ENCODE results near the gene SCAMP2. TPM values are rescaled to one million over a fixed set of nuclear protein-coding genes. Genes with fewer than 3 reads are reported as not detected.

SCAMP2 gene
- total and polyA plus RNA-seq, 8 donors: 21.4 to 49.0 (median 33.8) TPM

DNA sequence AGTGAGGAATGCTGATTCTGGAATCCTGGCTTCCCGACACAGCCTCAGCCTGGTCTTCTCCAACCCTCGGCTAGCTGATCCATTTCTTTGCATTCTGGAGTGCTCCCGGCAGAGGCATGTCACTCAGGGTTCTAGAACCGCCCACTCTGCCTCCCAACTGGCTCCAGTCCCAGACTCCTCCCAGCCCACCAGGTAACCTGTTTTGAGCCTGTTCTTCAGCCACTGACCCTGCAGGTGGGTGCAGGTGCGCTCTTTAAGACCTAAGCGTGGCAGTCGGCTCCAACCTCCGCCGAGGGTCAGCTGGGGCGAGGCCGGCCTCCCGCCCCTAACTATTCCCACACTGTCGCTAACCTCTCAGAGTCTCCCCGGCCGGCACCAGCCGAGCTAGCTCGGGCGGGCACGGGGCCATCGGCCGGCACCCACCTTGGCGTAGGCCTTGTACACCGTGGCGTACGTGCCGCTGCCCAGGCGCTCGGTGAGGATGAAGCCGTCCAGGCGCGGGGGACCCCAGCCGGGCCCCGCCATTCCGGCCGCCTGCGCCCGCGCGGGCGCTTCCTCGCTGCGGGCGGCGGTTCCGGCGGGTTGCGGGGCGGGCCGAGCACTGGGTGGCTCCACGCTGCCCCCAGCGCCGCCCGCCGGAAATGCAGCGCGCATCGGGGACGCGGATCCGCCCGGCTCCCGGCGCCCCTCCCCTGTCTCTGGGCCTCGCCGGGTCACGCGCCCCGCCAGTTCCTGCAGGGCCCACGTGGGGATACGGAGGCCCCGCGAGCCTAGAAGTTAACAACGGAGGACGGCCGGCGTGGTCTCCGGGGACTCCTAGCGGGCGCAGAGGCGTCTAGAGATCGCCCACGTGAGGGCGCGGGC is 30.4 kb downstream of the SCAMP2 start, which contains the start of gene ULK3:
TSS of gene ULK3 (minus strand) at position 576 of the 864 bp plus-strand sequence. CDS start at position 525, 51 bp downstream.
- ATAC-seq (peak; percentile 93 to 95 (median 94)), DNase-seq (peak; percentile 86 to 96 (median 91)), FAIRE-seq (no peak)
- Histone ChIP-seq H3K4me3 (peak within 1 kb of the TSS; percentile 88 to 98 (median 96)), H3K27ac (peak within 1 kb of the TSS; percentile 76 to 82 (median 78)), H3K4me1 (peaks cover 4 to 6% (median 5%) of the 10 kb centered on the region in 3 donors), H3K36me3 (peaks cover 0 to 6% (median 0%) of the 10 kb centered on the region in 3 donors), H3K27me3 (no peaks in the 10 kb centered on the region), H3K9me3 (no peaks in the 10 kb centered on the region)
- intact Hi-C loops (cut with DNase I): no loop called here
- WGBS, 2 donors: 0 to 1% methylated on average over 55 to 84 of the region's 84 CpGs
- TF ChIP-seq, protein P1, sequence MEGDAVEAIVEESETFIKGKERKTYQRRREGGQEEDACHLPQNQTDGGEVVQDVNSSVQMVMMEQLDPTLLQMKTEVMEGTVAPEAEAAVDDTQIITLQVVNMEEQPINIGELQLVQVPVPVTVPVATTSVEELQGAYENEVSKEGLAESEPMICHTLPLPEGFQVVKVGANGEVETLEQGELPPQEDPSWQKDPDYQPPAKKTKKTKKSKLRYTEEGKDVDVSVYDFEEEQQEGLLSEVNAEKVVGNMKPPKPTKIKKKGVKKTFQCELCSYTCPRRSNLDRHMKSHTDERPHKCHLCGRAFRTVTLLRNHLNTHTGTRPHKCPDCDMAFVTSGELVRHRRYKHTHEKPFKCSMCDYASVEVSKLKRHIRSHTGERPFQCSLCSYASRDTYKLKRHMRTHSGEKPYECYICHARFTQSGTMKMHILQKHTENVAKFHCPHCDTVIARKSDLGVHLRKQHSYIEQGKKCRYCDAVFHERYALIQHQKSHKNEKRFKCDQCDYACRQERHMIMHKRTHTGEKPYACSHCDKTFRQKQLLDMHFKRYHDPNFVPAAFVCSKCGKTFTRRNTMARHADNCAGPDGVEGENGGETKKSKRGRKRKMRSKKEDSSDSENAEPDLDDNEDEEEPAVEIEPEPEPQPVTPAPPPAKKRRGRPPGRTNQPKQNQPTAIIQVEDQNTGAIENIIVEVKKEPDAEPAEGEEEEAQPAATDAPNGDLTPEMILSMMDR (IDR thresholded peaks at IDR 0.05): peak; percentile 79 to 89 (median 84)

DNA sequence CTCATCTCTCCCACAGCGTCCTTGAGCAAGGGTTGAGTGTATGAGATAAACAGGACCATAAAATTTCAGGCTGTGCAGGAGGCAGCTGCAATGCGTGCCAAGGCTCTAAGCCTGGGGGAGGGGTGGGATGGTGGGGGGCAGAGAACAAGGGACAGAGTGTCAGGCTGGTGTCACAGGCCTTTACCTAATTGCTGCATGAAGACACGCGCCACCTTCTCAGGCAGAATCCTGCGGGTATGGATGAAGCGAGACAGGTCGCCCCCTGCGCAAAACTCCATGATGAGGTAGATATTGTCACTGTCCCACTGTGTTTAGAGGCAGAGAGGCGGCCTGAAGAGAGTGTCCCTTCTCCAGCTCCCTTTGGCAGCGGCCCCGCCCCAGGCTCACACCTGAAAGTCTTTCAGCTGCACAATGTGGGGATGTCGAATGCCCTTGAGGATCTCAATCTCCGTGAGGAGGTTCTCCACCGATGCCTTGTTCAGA is 31.2 kb downstream of the SCAMP2 start:
- intact Hi-C loops (cut with DNase I): no loop called here
- H3K4me1 ChIP-seq: peaks cover 4 to 6% (median 5%) of the 10 kb centered on the region in 3 donors
- 63 to 65% methylated on average over 14 of the region's 14 CpGs for WGBS, 2 donors
- H3K4me3 ChIP-seq: peak overlapping the region in 3 of 4 donors; percentile 95 to 98 (median 97)
- no peaks in the 10 kb centered on the region for H3K9me3 ChIP-seq
- no peaks in the 10 kb centered on the region for H3K36me3 ChIP-seq
- ATAC-seq (no peak), DNase-seq (no peak), FAIRE-seq (no peak)
- no peaks in the 10 kb centered on the region for H3K27me3 ChIP-seq
- TF ChIP-seq, protein P1 (IDR thresholded peaks at IDR 0.05): no peak
- H3K27ac ChIP-seq: no peak overlapping the region

DNA sequence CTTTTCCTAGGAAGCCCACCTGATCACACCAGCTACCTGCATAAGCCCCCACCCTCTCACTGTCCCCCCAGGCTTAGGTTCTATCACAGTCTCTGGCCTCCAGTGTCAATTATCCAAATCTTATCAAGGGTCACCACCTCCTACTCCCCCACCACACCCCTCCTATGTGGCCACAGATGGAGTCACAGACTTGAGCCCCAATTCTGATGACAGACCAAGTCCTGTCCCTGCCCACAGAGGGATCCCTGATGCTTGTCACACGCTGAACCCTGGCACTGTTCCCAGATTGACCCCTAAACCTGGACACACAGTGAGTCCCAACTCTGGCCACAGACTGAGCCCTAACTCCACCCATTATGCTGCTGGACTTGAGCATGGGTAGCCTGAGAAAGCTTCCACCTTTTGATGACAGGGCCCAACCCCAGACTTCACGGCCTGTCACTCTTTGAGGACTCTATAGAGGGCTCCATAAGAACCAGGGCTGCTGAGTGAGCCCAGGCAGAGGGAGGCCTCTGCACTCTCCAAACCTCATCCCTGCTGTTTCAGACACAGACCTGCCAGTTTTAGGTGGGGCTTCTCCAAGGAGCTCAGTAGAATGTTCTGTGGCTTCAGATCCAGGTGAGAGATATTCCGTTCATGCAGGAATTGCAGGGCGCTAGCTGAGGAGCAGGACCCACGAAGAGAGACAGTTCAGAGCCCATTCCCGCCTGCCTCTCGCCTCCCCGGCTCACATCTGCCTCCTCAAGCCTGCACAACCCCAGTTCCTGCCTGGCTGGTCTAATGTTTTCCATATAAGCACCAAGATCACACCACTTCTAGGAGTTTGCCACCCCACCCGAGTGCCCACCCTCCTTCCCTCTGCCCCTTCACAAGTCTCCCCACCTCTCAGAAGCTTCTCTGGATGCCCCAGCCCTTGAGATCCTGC is 32.1 kb downstream of the SCAMP2 start:
- H3K4me1 ChIP-seq: peaks cover 4 to 6% (median 5%) of the 10 kb centered on the region in 3 donors
- TF ChIP-seq, protein P1 (IDR thresholded peaks at IDR 0.05): no peak
- no peaks in the 10 kb centered on the region for H3K36me3 ChIP-seq
- FAIRE-seq: no peak
- H3K27ac ChIP-seq: no peak overlapping the region
- no peak for DNase-seq
- no peaks in the 10 kb centered on the region for H3K27me3 ChIP-seq
- 84 to 85% methylated on average over 9 of the region's 9 CpGs for WGBS, 2 donors
- H3K9me3 ChIP-seq: no peaks in the 10 kb centered on the region
- intact Hi-C loops (cut with DNase I): no loop called here
- no peak overlapping the region for H3K4me3 ChIP-seq
- no peak for ATAC-seq

DNA sequence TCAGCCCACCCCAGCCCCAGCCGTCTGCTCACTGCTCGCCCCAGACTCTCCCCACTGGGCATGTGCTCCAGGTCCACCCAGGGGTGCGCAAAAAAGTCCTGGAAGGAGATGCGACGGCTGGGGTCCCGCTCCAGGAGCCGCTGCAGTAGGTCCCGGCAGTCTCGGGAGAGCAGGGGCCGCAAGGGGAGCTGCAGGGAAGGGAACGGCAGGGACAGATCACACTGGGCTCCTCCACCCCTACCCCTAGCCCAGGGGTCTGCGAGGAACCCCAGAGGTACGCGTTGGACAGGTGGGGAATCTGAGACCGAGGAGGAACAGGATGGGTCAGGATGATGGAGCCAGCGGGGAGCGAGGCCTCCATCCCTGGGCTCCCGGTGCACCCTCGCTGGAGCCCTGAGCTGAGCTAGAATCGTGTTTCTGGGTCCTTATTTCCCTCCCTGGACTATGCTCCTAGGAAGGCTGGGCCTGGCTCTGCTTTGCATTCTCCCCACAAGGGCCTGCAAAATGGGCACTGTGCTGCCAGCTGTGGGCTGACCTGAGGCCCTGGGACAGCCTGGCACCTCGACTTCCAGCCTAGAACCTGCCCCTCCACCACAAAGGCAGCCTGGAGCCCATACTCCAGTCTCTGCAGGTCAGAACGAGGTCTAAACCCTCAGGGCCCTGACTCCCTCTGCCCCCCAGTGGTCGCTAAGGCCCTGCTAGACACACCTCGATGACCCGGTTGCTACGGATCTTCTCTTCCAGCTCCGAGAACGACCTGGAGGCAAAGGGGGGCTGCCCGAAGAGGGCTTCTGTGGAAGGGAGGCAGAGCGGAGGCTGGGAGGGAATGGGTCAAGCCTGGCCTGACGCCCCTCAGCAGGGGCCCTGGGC is 33.4 kb downstream of the SCAMP2 start:
- Histone ChIP-seq H3K36me3 (no peaks in the 10 kb centered on the region), H3K4me1 (peaks cover 4 to 6% (median 5%) of the 10 kb centered on the region in 3 donors), H3K27ac (no peak overlapping the region), H3K4me3 (no peak overlapping the region), H3K27me3 (no peaks in the 10 kb centered on the region), H3K9me3 (no peaks in the 10 kb centered on the region)
- WGBS, 2 donors: 90% methylated on average over 31 of the region's 31 CpGs
- ATAC-seq: no peak
- intact Hi-C loops (cut with DNase I): loop anchor here in 1 of 3 donors (5.0 kb wide), 1 partner anchor 57 kb away; the partner anchor contains the start of gene CSK
- no peak for DNase-seq
- FAIRE-seq: no peak
- TF ChIP-seq, protein P1 (IDR thresholded peaks at IDR 0.05): no peak

Measured in pancreas (tissue), 10 donors.